IPS-18c (cell line): Measurements from ENCODE around the gene TXN.
"Not testable (repeated sequence)": the region's sequence is repeated elsewhere in the genome, so short reads cannot be mapped to it uniquely, and the experiment has no call there.

ENCODE experiments used
- H3K4me3 ChIP-seq: 2 replicates; pipeline ENCODE4 v1.7.0; 2013; ENCODE audit warnings: low read depth, mild to moderate bottlenecking, low read length, moderate library complexity; ENCODE audit not compliant: insufficient read depth
- H3K9me3 ChIP-seq: one replicate; pipeline ENCODE4 v1.6.1; 2013; ENCODE audit warnings: mild to moderate bottlenecking, low read length, moderate library complexity; ENCODE audit not compliant: control insufficient read depth, insufficient read depth

TXN gene

GRCh38 chr9:110241260-110241857 is 14.9 kb downstream of the TXN start:
- no peaks in the 10 kb centered on the region for H3K9me3 ChIP-seq
- H3K4me3 ChIP-seq: no peak overlapping the region

GRCh38 chr9:110240198-110240597 is 16.1 kb downstream of the TXN start:
- no peak overlapping the region for H3K4me3 ChIP-seq

GRCh38 chr9:110228321-110228720 is 28.0 kb downstream of the TXN start:
- no peaks in the 10 kb centered on the region for H3K9me3 ChIP-seq
- no peak overlapping the region for H3K4me3 ChIP-seq

More at GRCh38 chr9:110240198-110240597, 16.1 kb downstream of the TXN start:
- peaks cover 2% of the 10 kb centered on the region for H3K9me3 ChIP-seq

- H3K9me3 ChIP-seq: no peaks in the 10 kb centered on the region
- no peak overlapping the region for H3K4me3 ChIP-seq
Observed at GRCh38 chr9:110224583-110224982, 31.7 kb downstream of the TXN start.

- no peak overlapping the region for H3K4me3 ChIP-seq
Observed at GRCh38 chr9:110220809-110221208, 35.5 kb downstream of the TXN start.

GRCh38 chr9:110217656-110218099 is 38.6 kb downstream of the TXN start:
- H3K4me3 ChIP-seq: no peak overlapping the region
- no peaks in the 10 kb centered on the region for H3K9me3 ChIP-seq

More at GRCh38 chr9:110220809-110221208, 35.5 kb downstream of the TXN start:
- no peaks in the 10 kb centered on the region for H3K9me3 ChIP-seq

GRCh38 chr9:110214586-110215355 is 41.5 kb downstream of the TXN start:
- no peak overlapping the region for H3K4me3 ChIP-seq

GRCh38 chr9:110214090-110214489 is 42.2 kb downstream of the TXN start:
- Histone ChIP-seq H3K9me3 (no peaks in the 10 kb centered on the region), H3K4me3 (no peak overlapping the region)

More at GRCh38 chr9:110214586-110215355, 41.5 kb downstream of the TXN start:
- no peaks in the 10 kb centered on the region for H3K9me3 ChIP-seq

GRCh38 chr9:110213413-110214044 is 42.8 kb downstream of the TXN start:
- H3K4me3 ChIP-seq: no peak overlapping the region

GRCh38 chr9:110208031-110208430 is 48.3 kb downstream of the TXN start, which contains the start of gene C9orf152:
TSS of gene C9orf152 (minus strand) at chr9:110208159. CDS start at chr9:110207579, 580 bp downstream.
- H3K4me3 ChIP-seq: no peak within 1 kb of the TSS
- H3K9me3 ChIP-seq: no peaks in the 10 kb centered on the region

More at GRCh38 chr9:110213413-110214044, 42.8 kb downstream of the TXN start:
- H3K9me3 ChIP-seq: no peaks in the 10 kb centered on the region

- no peak overlapping the region for H3K4me3 ChIP-seq
- no peaks in the 10 kb centered on the region for H3K9me3 ChIP-seq
Observed at GRCh38 chr9:110207071-110207641, 49.2 kb downstream of the TXN start.

GRCh38 chr9:110206389-110206788 is 49.9 kb downstream of the TXN start:
- no peak overlapping the region for H3K4me3 ChIP-seq
- H3K9me3 ChIP-seq: no peaks in the 10 kb centered on the region

GRCh38 chr9:110205612-110206011 is 50.7 kb downstream of the TXN start:
- not testable (repeated sequence) for H3K9me3 ChIP-seq

GRCh38 chr9:110202232-110202631 is 54.1 kb downstream of the TXN start:
- no peak overlapping the region for H3K4me3 ChIP-seq
- peaks cover 2% of the 10 kb centered on the region for H3K9me3 ChIP-seq

More at GRCh38 chr9:110205612-110206011, 50.7 kb downstream of the TXN start:
- H3K4me3 ChIP-seq: not testable (repeated sequence)

GRCh38 chr9:110199643-110200042 is 56.7 kb downstream of the TXN start:
- peaks cover 2% of the 10 kb centered on the region for H3K9me3 ChIP-seq

GRCh38 chr9:110198357-110198756 is 58.0 kb downstream of the TXN start:
- Histone ChIP-seq H3K4me3 (no peak overlapping the region), H3K9me3 (peaks cover 2% of the 10 kb centered on the region)

More at GRCh38 chr9:110199643-110200042, 56.7 kb downstream of the TXN start:
- H3K4me3 ChIP-seq: no peak overlapping the region
